Tongue (tissue), 2 donors: ENCODE data around the gene BAZ2B. TPM values are rescaled to one million over a fixed set of nuclear protein-coding genes. Genes with fewer than 3 reads are reported as not detected.

Experiments
- DNase-seq: peaks from one replicate; pipeline ENCODE4 v3.0.0-alpha.2; 2015
- total RNA-seq: library from RNA; depleted of rRNA; stranded (reverse); fragments of >200 nt; gene quantifications from one replicate; pipeline ENCODE4 v1.2.3, GENCODE V29; 2014

The BAZ2B gene
- total RNA-seq, 1 donor from 2014 or later: 162 TPM

DNA sequence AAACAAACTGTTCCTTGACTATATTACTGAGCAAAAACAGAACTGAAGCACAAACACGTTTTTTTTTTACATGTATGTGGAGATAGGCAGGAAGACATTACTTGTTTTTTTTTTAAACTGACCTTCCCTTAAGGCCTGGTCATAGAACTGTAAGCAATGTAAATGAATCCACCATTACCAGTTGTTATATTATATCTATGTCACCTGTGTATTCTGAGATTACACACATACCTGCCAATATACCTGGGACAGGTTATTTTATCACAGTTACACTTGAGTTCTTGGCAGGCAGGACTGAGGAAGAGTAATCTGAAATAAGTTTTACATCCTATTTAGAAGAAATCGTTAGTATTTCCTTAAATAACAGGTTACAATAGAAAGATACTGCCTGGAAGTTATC, 155.3 kb downstream of the BAZ2B start:
- no peak for DNase-seq

- no peak for DNase-seq
Observed at GRCh38 chr2:159460227-159460626, 156.1 kb downstream of the BAZ2B start.

- no peak for DNase-seq
Observed at GRCh38 chr2:159459279-159459678, 157.1 kb downstream of the BAZ2B start.

DNA sequence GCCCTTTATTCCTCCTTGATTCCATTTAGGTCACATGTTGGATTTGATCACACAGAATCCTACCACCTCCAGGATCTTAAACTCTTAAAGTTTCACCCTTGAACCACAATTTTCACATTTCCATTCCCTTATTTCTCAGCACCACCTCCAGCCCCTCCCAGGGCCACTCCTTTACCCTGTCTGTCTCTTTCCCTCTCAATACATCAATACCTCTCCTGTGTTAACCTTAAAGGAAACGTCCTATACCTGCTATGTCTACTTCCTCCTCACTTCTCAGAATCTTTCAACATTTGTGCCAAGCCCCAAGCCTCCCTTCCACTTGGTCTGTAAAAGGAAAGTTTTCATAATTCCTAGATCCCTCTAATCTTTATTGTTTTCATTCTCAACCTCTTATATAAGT, 158.8 kb downstream of the BAZ2B start:
- DNase-seq: no peak

DNA sequence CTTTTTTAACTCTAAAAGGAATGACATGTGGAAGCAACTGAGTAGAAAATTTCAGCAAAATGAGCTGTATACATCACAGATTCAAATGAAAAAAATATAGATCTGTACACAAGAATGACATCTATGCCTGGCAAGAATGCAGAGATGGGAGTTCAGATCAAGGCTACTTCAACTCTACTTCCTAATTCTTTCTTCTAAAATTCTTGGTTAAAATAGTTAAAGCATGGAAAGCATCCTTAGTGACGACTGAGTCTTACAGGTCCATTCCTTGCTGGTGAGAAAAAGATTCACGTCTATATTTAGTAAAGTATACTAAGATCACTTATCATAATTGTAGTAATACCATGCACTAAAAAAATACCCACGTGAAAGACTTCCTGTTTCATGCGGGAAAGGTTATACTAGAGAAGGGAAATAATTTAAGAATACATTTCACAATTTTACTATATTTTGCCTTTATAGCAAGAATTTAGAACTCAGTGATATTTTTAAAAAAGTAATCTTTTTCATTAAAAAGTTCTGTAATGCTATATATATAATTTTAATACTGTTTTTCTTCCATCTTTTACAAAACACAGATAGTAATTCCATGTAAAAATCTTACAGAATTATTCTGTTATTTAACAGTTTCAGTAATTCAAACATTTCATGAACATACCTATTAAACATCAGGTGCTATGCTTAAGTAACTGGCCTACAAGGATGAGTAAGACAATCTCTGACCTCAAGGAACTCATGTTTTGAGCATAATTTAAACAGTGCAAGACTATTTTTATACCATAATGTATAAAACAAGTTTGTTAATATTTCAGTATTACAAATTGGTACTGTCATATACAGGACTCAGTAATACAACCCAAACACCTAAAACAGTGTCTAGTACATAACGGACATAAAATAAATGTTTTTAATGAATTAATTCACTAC, 159.6 kb downstream of the BAZ2B start:
- no peak for DNase-seq

DNA sequence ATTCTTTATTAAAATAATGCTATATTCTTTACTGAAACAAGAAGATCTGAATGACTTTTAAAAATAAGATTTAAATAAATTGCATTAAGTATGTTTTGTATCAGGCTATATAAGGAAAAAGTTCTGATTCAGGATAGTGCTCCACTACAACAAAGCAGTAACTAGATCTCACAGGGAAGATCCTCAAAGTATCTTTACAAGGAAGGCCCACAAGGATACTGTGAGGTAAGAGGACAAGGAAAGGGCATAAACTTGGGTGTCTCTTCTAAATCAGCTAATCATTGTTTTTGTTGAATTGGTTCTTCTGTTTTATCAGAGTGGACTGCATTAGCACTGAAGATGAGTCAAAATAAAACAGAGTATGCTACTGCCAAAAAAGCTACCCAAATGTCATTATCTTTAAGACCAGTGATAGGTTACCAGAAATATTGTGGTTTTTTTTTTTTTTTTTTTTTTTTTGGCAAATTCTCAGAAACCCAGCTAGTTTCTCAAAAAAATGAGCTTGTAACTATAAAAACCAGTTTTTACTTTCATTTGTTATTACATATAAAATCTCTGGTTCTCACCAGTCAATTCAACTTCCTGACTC, 160.9 kb downstream of the BAZ2B start:
- DNase-seq: no peak

GRCh38 chr2:159454185-159454584, 162.2 kb downstream of the BAZ2B start:
- DNase-seq: no peak

DNA sequence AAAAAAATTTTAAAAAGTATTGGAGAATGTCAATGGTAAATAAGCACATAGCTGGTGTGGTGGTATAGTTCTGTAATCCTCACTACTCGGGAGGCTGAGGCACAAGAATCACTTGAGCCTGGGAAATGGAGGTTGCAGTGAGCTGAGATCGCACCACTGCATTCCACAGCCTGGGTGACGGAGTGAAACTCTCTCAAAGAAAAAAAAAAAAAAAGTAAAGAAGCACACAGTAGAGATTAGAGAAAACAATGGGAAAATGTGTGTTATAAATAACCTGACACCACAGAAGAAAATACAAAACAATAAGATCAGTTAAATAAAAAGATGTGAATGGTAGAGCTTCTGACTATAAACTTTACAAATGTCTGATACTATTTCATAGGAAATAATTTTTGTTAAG, 166.2 kb downstream of the BAZ2B start:
- no peak for DNase-seq

DNA sequence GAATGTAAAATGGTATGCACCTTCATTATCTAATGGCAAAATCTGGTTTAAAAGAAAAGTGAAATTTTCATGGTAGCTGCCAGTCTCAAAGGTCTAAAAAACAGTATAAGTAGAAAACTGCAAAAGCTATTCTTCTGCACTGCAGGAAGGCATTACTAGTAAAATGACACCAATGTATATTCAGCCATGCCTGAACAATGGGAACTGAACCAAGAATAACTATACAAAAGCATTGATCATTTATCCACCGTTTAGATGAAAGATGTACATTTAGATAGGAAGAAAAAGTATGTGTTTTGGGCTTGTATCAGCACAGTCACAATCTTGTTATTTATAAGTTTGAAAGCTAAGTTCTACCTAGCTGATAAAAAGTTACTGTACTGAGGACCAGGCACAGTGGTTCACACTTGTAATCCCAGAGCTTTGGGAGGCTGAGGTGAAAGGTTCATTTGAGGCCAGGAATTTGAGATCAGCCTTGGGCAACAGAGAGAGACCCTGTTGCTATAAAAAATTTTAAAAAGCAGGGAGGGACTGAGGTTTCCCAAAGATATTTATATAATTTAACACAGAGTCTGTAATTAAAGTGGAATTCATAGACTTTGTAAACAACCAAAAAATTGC, 166.7 kb downstream of the BAZ2B start:
- no peak for DNase-seq

DNA sequence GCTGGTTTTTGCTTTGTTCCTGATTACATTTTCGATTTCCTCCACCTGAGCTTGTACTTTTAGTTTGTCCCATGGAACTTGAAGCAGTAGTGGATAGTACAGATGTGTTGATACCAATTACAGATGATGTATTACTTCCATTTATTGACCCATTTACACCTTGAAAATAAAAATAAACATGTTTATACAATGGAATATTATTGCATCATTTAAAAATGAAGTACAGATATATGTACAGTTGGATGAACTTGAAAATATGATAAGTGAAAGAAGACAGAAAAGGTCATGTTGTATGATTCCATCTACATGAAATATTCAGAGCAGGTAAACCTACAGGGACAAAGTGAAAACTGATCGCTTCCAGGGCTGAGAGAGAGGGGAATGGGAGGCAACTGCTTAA, 169.5 kb downstream of the BAZ2B start:
- DNase-seq: no peak

DNA sequence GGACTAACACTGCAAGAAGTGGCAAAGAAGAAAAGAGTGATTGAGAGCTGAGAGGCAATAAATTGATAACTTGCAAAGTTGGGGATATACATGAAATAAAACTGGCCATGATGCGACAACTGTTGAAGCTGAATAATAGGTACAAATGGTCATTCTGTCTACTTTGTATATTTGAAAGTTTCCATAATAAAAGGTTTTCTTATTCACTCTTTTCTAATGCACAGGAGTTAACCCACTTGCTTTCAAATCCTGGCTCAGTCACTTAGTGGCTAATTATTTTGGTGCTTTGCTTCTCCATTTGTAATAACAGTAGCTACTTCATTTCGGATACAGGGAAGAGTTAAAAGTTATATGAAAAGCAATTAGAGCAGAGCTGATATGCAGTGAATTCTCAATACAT, 170.1 kb downstream of the BAZ2B start:
- DNase-seq: no peak

- no peak for DNase-seq
Observed at GRCh38 chr2:159445307-159445706, 171.0 kb downstream of the BAZ2B start.

GRCh38 chr2:159444754-159445153, 171.6 kb downstream of the BAZ2B start:
- no peak for DNase-seq

DNA sequence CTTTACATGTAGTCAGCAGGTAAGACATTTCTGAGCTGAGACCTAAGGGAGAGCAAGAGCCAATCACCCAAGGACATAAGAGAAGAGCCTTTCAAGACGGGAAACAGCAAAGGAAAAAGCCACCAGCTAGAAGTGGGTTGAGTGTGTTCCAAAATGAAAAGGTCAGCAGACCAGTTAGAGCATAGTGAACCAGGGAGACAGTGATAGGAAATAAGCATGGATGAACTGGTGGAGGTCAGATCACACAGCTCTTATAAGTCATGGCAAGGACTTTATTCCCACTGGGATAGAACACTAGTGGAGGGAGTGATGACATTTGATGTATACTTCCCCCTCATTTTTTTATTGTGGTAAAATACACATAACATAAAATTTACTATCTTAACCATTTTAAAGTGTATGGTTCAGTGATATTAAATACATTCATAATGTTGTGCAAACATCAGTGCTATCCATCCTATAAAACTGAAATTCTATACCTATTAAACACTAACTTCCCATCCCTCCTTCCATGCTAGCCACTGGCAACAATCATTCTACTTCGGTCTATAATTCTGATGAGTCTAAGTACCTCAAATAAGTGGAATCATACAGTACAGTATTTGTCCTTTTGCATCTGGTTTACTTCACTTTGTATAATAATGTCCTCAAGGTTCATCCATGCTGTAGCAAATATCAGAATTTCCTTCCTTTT, 174.0 kb downstream of the BAZ2B start:
- DNase-seq: no peak

DNA sequence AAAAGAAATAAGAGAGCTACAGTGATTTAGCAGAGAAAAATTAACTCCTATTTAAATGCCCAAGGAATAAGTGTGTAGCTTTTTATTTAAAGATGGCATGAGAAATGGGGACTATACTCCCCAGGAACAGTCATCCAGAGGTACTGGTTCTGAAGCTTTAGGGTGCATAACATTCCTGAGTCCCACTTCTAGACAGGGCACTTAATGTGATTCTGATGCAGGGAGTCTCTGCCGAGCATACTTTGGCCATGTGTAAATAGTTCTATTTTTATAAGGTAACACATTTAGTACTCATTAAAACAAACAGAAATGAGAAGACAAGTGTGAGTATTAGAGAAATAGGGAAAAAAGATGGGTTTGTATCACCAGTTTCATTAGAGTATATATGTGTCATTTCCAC, 175.2 kb downstream of the BAZ2B start:
- DNase-seq: no peak

DNA sequence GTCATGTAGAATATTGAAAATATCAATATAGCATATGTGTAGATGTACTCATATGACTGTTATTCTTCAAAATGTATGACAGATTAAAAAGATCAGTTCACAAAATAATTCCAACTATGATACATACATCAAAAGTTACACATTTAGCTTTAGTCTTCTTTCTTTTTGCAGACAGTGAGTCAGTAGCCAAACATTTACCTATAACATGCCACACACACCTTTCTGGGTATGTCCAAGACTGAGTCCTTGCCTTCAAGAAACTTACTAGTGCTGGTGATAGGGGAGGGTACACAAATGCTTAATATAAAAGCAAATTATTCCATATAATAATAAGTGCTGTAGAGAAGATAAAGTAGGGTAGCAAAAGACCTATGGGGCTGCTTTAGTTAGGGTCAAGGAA, 176.9 kb downstream of the BAZ2B start:
- no peak for DNase-seq

DNA sequence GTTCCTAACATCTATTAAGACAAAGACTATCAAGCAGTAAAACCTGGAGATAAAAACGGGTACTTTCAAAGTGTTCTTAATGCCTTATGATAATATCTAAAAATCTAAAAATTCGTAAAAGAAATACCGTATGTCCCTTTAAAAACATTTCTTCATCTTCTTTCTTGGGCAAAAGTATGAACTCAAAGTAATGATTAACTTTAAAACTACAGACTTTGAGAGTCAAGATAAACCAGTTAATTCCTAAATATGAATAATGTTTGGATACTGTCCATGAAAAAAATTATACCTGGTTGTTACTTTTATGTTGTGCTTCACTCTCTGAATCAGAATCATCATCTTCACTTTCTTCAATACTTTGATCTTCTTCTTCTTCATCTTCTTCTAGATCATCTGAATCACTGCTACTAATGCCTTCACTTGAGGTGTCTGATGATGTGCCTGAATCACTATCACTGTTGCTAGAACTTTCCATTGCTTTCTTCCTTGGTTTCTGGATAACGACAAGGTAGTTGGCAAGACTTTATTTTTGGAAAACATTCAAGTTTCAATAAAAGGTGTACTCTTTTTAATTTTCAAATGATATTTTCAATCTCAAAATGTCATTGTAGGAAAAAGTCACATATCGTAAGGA, 177.5 kb downstream of the BAZ2B start:
- DNase-seq: no peak

- DNase-seq: no peak
Observed at GRCh38 chr2:159438284-159438683, 178.1 kb downstream of the BAZ2B start.

GRCh38 chr2:159432610-159433009, 183.7 kb downstream of the BAZ2B start:
- no peak for DNase-seq

- DNase-seq: no peak
Observed at GRCh38 chr2:159427048-159427447, 189.3 kb downstream of the BAZ2B start.

- DNase-seq: no peak
Observed at GRCh38 chr2:159419403-159419802, 196.9 kb downstream of the BAZ2B start.

DNA sequence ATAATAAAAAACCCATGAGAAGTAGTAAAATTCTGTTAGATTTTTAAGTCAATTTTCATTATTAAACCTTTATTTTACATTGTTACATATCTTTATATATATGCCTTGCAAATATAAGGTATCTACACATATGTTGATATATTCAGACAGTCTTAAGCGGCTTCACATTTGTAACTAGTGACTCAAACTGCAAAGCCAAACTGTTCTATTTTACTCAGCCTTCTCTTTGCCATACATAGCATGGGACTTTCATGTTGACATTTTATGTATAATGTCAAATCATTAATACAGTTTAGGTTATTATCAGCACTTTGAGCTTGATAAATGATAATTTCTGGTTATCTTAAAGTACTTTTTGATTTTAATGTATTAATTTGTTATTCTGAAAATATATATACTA, 204.9 kb downstream of the BAZ2B start:
- DNase-seq: no peak
